T-helper 1 cell (primary cell): ENCODE results near the gene SEMA3C.

Experiments
- DNase-seq, 5 donors: peaks; one replicate each; pipeline ENCODE4 v3.0.0-alpha.2; 2012 to 2020

Gene SEMA3C

DNA sequence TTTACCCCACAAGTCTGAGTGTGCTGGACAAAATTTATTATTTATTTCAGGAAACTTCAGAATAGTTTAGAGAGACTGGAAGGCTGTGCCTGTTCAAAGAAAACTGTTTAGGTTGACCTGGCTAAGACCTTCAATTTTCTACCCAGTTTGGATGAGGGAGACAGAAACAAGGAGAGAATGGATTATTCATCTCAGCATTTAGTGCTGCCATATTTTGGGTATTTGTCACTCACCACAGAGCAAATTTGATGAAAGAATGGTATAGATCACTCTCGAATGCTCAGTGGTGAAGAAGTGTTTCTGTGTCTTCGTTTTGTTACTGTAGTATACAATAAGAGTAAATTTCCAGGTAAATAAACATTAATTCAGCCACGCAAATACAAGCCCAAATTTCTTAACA lies 71.8 kb downstream of the SEMA3C start:
- DNase-seq, result no peak

DNA sequence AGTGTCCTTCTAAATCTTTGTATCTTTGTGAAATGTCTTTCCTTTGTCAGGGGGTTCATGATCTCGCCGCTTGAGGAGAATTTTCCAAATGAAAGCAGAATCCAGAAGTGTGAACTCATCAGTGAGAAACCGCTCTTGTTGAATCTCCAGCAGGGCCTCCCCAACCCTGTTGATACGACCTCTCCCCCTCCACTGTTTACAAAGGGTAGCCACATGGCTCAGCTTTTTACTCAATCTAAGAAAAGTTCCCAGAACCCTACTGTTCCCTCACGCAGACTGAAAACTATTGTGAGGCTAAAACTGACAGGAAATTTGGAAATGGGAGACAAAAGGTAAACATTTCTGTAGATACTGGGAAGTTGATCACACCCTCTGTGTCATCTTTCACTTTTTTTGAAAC lies 73.9 kb downstream of the SEMA3C start:
- no peak for DNase-seq

GRCh38 chr7:80843018-80843677 lies 75.7 kb downstream of the SEMA3C start:
- no peak for DNase-seq

DNA sequence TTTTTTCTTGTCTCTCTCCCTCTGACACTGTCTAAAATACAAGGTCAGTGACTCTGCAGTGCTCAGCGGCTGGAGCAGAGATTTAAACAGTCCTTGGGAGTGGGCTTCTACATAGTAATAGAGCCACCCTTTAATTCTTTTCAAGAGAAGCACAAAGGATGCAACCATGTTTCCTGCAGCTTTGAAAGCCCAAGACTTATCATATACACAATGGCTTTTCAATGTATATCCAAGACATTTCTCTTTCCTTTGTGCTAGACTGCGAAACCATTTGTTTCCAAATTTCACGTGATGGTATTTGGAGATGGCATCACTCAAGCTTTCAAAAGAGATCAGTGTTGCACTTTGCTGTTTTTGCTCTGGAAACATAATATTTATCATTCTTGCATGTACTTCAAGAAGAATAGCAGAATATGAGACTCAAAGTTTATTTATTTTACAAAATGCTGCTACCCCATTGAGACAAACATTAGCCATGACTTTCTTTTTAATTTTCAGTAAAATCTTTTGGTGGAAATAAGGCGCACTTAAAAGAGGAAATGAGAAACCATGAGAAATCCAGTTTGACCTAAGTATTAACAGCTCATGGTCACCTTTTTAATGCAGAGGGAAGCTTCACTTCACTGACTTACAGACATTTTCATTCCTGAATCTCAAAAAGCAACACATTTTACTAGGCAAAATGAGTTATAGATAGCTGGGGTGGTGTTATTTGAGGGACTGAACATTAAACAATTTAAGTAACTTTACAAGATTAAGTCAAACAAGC lies 76.6 kb downstream of the SEMA3C start:
- no peak for DNase-seq

DNA sequence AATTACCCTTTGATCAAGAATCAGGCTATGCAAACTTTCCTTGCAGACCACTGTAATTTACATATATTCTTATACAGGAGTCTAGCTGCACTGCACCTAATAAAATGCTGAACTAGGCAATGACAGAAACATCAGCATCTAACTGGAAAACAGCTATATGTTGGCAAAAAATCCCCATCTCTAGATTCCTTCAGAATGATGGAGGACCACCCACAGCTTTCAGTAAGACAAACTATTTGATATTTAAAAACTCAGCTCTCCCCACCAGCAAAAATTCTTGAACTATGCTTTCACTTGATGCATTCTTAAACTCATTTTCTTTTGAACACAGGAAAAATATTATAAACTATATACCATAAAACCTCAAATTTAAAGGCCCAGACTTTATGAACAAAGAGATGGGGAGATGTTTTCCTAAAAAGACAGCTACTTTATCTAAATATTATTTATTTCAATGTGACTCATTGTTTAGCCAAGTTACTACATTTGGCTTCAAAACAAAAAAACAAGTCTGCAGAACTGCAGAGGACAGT lies 77.4 kb downstream of the SEMA3C start:
- no peak for DNase-seq

- DNase-seq, result no peak
Measured at GRCh38 chr7:80840681-80841080, 78.2 kb downstream of the SEMA3C start.

GRCh38 chr7:80839855-80840254 lies 79.0 kb downstream of the SEMA3C start:
- no peak for DNase-seq

GRCh38 chr7:80838643-80839042 lies 80.2 kb downstream of the SEMA3C start:
- no peak for DNase-seq

DNA sequence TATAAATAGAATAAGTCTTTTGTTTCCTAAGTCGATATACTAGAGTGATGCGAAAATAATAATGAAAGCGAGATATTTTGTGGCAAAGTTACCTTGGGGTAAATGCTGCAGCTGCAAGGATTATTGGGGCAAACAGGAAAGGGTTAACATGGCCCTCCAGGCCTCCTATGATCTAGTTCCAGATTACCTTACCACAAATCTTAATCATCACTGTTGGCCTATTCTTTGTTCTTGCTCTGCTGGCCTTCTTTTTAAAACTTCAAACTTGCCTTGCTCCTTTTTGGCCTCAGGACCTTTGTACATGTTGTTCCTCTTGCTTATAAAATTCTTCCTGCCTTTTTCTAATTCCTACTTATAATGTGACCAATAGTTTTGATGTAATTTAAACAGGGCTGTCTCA lies 81.5 kb downstream of the SEMA3C start:
- no peak for DNase-seq

DNA sequence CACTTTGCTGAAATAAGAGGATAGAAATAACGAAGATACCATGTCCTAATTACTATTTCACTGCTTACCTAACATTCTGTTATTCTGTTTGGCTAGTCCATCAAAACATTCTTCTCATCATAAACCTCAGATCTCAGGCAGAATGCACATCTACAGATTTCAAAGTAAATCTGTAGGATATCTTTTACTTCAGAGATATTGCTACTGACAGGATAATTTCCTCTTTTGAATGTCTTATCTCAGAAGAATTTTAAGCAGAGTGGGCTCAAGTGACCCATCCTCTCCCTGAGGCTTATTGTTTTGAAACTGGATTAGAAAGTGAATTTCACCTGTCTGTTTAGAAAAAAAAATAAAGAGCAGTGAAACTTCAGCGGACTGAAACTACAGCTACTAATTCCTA lies 83.6 kb downstream of the SEMA3C start:
- DNase-seq, result no peak

DNA sequence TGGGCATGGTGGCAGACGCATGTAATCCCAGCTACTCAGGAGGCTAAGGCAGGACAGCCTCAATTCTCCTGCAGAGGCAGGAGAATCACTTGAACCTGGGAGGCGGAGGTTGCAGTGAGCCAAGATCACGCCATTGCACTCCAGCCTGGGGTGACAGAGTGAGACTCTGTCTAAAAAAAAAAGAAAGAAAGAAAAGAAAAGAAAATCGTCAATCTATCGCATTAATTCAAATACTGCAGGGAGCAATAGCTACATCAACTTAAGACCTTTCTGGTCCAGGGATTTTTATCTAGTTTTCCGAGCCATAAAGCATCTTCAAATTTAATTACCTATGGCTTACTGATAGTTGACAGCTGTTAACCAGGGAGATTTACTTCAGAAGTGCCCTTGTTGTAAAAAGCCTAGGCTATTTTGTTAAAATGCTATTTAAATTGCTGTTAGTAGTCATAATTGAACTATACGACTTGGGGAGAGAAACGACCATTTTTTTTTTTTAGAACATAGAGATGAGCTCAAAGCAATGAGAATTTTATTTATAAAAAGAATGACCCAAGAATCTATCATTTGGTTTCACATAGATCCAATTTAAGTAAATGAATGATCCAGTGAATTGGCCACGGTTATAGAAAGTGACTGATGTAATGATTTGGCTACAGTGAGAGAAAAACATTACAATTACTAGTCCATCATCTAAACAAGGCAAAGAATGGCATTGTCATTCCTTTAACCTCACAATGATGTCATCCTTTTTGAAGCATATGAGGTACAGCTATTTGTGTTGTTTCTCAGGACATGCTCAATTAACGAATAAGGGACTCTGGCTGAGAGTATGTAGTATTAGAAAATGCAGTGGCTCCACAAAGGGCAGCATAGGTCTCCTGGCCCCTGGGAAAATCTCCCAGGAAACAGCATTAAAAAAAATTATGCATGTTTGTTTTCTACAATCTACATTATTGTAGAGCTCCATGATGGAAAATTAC lies 85.3 kb downstream of the SEMA3C start:
- no peak for DNase-seq

GRCh38 chr7:80832006-80832405 lies 86.8 kb downstream of the SEMA3C start:
- DNase-seq, result no peak

DNA sequence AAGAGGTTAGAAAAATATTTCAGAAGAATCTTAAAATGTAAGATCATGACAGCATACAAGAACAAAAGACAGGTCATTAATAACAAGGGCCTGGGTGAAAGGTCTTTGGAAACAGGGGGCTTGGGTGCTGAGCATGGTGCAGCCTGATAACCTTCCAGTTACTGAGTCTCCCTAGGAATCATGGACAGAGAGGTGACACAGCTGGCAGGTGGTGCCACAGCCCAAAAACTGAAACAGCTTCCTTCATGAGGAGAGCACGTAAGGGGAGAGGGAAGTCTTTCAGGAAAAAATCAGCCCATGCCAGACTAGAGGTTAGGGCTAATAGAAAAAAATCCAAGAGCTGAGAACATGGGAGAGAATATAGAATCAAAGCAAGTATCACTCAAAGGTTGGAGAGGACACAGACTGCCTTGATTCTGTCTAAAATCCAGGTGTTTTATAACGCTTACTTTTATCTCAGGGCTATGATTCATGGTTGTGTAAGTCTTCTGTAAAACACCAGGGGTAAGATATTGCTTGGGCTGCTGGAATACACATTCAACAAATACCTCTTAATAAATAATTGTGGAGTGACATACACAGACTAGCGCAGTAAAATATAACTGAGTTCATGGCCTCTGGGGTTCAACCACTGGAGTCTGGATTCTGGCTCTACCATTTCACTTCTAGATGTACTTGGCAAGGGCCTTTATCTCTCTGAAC lies 88.1 kb downstream of the SEMA3C start:
- DNase-seq, result no peak

GRCh38 chr7:80830010-80830409 lies 88.8 kb downstream of the SEMA3C start:
- no peak for DNase-seq

DNA sequence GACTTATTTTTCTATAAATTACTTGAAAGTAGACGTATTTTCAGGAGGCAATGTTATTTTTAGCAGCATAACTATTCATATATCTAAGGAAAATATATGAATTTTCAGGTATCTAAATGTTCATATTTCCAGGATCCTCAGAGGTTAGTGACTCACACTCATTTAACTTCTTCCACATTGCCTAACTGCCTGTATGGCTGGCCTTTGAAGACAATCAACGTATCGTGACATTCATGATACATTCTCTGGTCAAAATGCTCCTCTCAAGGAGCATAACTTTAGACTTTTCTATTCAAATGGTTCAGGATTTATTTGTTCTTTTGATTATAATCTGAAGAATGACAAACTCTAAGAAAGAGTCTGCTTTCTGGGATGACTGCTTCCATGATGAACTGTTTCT lies 89.3 kb downstream of the SEMA3C start:
- no peak for DNase-seq

DNA sequence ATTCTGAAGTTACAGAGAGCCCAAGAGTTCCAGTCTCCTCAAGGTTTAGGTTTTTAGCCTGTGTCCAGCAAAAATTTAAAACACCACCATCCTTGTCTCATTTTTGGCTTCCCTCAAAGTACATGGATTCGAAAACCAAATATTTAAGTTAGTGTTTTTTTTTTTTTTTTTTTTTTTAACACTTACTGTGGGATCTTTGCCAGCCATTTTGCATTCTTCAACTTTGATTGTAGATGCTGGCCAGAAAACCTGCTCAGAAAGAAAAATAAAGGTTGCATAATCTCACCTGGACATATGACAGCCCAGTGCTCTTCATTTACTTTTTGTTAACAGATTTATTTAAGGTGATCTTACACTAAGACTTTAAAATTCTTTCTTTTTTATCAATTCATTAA lies 91.6 kb downstream of the SEMA3C start:
- DNase-seq, result no peak

- DNase-seq, result no peak
Measured at GRCh38 chr7:80826520-80827238, 92.2 kb downstream of the SEMA3C start.

GRCh38 chr7:80825499-80825898 lies 93.4 kb downstream of the SEMA3C start:
- no peak for DNase-seq

GRCh38 chr7:80824253-80824652 lies 94.6 kb downstream of the SEMA3C start:
- no peak for DNase-seq

- no peak for DNase-seq
Measured at GRCh38 chr7:80823057-80823456, 95.8 kb downstream of the SEMA3C start.

GRCh38 chr7:80821771-80822319 lies 97.0 kb downstream of the SEMA3C start:
- DNase-seq, result no peak
